ENCODE data around the gene FBLN2.

Gene FBLN2

GRCh38 chr3:13571264-13571663, 22.3 kb downstream of the FBLN2 start:
- no peak overlapping the region for H3K4me3 ChIP-seq (ENCODE audit: low read depth, low read length)
- TF ChIP-seq CTCF (IDR thresholded peaks at IDR 0.05; ENCODE audit: low read depth, low read length, missing control alignments): no peak
- DNase-seq (ENCODE audit: low read depth): no peak

GRCh38 chr3:13571831-13572750, 23.2 kb downstream of the FBLN2 start:
- no peak for TF ChIP-seq CTCF (IDR thresholded peaks at IDR 0.05; ENCODE audit: low read depth, low read length, missing control alignments)
- H3K4me3 ChIP-seq (ENCODE audit: low read depth, low read length): no peak overlapping the region
- no peak for DNase-seq (ENCODE audit: low read depth)

GRCh38 chr3:13572926-13573623, 24.1 kb downstream of the FBLN2 start:
- no peak for DNase-seq (ENCODE audit: low read depth)
- no peak overlapping the region for H3K4me3 ChIP-seq (ENCODE audit: low read depth, low read length)
- no peak for TF ChIP-seq CTCF (IDR thresholded peaks at IDR 0.05; ENCODE audit: low read depth, low read length, missing control alignments)

GRCh38 chr3:13574083-13574797, 25.3 kb downstream of the FBLN2 start:
- no peak overlapping the region for H3K4me3 ChIP-seq (ENCODE audit: low read depth, low read length)
- no peak for TF ChIP-seq CTCF (IDR thresholded peaks at IDR 0.05; ENCODE audit: low read depth, low read length, missing control alignments)
- DNase-seq (ENCODE audit: low read depth): no peak

GRCh38 chr3:13574798-13575451, 26.0 kb downstream of the FBLN2 start:
- no peak for TF ChIP-seq CTCF (IDR thresholded peaks at IDR 0.05; ENCODE audit: low read depth, low read length, missing control alignments)
- no peak overlapping the region for H3K4me3 ChIP-seq (ENCODE audit: low read depth, low read length)
- DNase-seq (ENCODE audit: low read depth): no peak

- no peak overlapping the region for H3K4me3 ChIP-seq (ENCODE audit: low read depth, low read length)
- no peak for DNase-seq (ENCODE audit: low read depth)
- TF ChIP-seq CTCF (IDR thresholded peaks at IDR 0.05; ENCODE audit: low read depth, low read length, missing control alignments): no peak
These were observed 26.6 kb downstream of the FBLN2 start for GRCh38 chr3:13575459-13576061.
